ENCODE measurements around the gene HOXA2.

Gene HOXA2

DNA sequence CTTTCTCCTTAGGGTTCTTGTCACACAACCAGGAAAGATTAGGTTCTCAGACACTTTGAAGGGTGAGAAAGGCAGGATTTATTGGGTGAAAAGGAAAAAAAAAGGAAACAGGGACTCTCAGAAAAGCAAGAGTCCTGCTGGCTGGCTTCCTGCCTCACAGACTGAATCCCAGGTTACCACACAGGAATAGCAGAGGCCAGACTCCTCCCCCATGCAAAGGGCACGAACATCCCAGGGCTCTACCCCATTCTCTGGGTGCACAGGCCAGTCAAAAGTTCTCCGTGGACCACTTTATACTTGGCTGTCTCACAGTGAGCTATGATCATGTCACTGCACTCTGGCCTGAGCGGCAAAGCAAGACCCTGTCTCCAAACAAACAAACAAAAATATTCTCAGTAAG is 49.3 kb downstream of the HOXA2 start:
- DNase-seq (ENCODE audit: low read depth) = no peak
- H3K4me3 ChIP-seq (ENCODE audit: low read depth, low read length) = no peak overlapping the region
- TF ChIP-seq, protein P1, sequence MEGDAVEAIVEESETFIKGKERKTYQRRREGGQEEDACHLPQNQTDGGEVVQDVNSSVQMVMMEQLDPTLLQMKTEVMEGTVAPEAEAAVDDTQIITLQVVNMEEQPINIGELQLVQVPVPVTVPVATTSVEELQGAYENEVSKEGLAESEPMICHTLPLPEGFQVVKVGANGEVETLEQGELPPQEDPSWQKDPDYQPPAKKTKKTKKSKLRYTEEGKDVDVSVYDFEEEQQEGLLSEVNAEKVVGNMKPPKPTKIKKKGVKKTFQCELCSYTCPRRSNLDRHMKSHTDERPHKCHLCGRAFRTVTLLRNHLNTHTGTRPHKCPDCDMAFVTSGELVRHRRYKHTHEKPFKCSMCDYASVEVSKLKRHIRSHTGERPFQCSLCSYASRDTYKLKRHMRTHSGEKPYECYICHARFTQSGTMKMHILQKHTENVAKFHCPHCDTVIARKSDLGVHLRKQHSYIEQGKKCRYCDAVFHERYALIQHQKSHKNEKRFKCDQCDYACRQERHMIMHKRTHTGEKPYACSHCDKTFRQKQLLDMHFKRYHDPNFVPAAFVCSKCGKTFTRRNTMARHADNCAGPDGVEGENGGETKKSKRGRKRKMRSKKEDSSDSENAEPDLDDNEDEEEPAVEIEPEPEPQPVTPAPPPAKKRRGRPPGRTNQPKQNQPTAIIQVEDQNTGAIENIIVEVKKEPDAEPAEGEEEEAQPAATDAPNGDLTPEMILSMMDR (IDR thresholded peaks at IDR 0.05; ENCODE audit: low read depth, low read length, missing control alignments) = no peak

DNA sequence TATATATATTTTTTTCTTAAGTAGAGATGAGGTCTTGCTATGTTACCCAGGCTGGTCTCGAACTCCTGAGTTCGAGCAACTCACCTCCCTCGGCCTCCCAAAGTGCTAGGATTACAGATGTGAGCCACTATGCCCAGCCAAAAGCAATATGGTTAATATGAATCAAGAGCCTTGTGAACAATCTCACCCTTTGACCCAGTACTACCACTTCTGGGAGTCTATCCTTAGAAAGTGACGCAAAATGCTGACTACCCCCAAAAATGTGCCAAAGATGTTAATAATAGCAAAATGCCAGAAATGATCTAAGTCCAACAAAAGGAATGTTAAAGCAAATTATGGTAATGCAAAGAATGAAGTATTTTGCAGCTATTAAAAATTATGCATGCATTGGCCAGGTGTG is 51.0 kb downstream of the HOXA2 start:
- no peak overlapping the region for H3K4me3 ChIP-seq (ENCODE audit: low read depth, low read length)
- no peak for DNase-seq (ENCODE audit: low read depth)
- TF ChIP-seq, protein P1 (IDR thresholded peaks at IDR 0.05; ENCODE audit: low read depth, low read length, missing control alignments) = no peak

All from GM12864 (cell line).